NCI-H524 treated with DMSO at 0.1 percent for 48 hours (cell line): ENCODE data around the gene POLDIP2.

ENCODE experiments used
- DNase-seq: peaks from one replicate; lab custom pipeline; 2025; lab: John Stamatoyannopoulos, UW

Gene POLDIP2

GRCh38 chr17:28335959-28336871, 21.1 kb downstream of the POLDIP2 start:
- DNase-seq, result peak; percentile 23

GRCh38 chr17:28335201-28335958, 21.9 kb downstream of the POLDIP2 start, which contains the start of the genes IFT20 and TNFAIP1:
TSS of gene IFT20 (minus strand) at chr17:28335472. CDS start at chr17:28331985, 3,487 bp downstream.
TSS of gene TNFAIP1 (plus strand) at chr17:28335761. CDS start at chr17:28339522, 3,761 bp downstream.
- peak; percentile 100 for DNase-seq

GRCh38 chr17:28334666-28335200, 22.6 kb downstream of the POLDIP2 start:
- no peak for DNase-seq

GRCh38 chr17:28334171-28334570, 23.2 kb downstream of the POLDIP2 start:
- DNase-seq, result no peak

- DNase-seq, result no peak
Observed at GRCh38 chr17:28333083-28333746, 24.1 kb downstream of the POLDIP2 start.

GRCh38 chr17:28331891-28332420, 25.4 kb downstream of the POLDIP2 start:
- DNase-seq, result no peak

GRCh38 chr17:28330671-28331070, 26.7 kb downstream of the POLDIP2 start:
- DNase-seq, result no peak

GRCh38 chr17:28328325-28328724, 29.0 kb downstream of the POLDIP2 start:
- DNase-seq, result no peak

GRCh38 chr17:28327709-28328108, 29.6 kb downstream of the POLDIP2 start:
- no peak for DNase-seq

- no peak for DNase-seq
Observed at GRCh38 chr17:28327031-28327607, 30.2 kb downstream of the POLDIP2 start.

GRCh38 chr17:28326114-28326513, 31.2 kb downstream of the POLDIP2 start:
- no peak for DNase-seq

GRCh38 chr17:28325211-28325610, 32.1 kb downstream of the POLDIP2 start:
- DNase-seq, result peak; percentile 97

- no peak for DNase-seq
Observed at GRCh38 chr17:28324781-28325180, 32.5 kb downstream of the POLDIP2 start.

GRCh38 chr17:28324267-28324745, 33.0 kb downstream of the POLDIP2 start:
- DNase-seq, result no peak

GRCh38 chr17:28320215-28321061, 36.9 kb downstream of the POLDIP2 start:
- DNase-seq, result no peak

GRCh38 chr17:28319598-28319935, 37.8 kb downstream of the POLDIP2 start:
- DNase-seq, result no peak

- peak; percentile 99 for DNase-seq
Observed at GRCh38 chr17:28318759-28319597, 38.3 kb downstream of the POLDIP2 start, which contains the start of gene TMEM97. TSS of gene TMEM97 (plus strand) at chr17:28319200. CDS start at chr17:28319240, 40 bp downstream.

- DNase-seq, result no peak
Observed at GRCh38 chr17:28317966-28318758, 39.2 kb downstream of the POLDIP2 start.
